HT-29 (cell line): ENCODE results near the gene NKAIN2. TPM values are rescaled to one million over a fixed set of nuclear protein-coding genes. Genes with fewer than 3 reads are reported as not detected.
"Not testable (repeated sequence)": the region's sequence is repeated elsewhere in the genome, so short reads cannot be mapped to it uniquely, and the experiment has no call there.

Source experiments
- DNase-seq: peaks from one replicate; pipeline ENCODE4 v3.0.0-alpha.2; 2015; ENCODE audit warnings: low spot score
- total RNA-seq: library from RNA; depleted of rRNA; stranded (reverse); fragments of >200 nt; shearing (Covaris generic); gene quantifications from 2 replicates; pipeline ENCODE4 v1.2.3, GENCODE V29; 2014

NKAIN2 gene
- total RNA-seq, 1 experiment from 2014 or later: 0.13 TPM

DNA sequence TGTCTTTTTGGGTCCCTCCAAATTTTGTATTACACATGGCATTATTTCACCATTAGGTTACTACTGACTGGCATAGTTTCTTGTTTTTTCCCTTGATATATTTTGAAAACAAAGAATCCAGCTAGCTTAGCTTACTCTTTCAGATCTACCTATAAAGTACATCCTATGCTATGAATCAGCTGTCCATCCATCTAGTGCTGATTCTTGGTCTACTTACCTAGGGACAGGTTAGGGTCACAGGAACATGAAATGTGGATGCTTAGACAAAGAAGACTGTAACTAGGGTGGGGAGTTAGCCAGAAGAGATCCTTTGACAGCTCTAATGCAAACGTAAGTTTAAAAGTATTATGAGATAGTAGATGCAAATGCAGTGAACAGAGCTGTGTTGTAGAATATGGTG, 91.7 kb downstream of the NKAIN2 start:
- no peak for DNase-seq

DNA sequence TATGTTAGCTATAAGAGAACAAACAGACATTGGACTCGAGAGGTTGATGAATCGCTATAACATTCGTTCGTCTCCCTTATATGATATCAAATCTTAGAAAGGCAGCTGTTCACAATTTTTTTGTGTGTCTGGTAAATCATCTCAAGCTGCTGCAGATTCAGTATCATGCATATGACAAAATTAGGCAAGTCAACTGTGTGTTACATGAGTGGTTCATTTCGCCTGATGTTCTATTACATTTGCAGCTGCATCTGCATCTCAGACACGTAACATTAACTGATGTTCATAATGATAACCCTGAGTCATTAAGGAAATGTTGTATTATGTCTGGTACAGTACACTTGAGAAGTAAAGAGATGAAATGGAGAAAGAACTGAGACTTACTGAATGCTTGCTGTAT, 92.1 kb downstream of the NKAIN2 start:
- DNase-seq: no peak

DNA sequence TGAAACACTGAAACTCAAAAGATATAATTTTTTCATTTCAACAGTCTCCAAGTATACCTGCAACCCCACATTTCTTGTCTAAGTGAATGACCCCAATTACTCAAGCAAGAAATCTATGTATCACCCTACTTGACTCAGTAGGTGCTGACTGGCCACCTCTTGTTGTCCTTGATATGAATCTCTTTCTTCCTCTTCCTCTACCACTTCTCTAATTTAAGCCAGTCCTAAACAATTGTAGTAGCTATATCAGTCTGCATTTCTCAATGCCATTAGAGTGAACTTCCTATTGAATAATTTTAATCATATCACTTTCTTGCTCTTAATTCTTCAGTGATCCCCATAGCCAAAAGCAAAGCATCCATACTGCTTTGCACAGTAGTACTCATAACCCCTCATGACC, 93.2 kb downstream of the NKAIN2 start:
- no peak for DNase-seq

GRCh38 chr6:123897965-123898364, 94.3 kb downstream of the NKAIN2 start:
- no peak for DNase-seq

- no peak for DNase-seq
Measured at GRCh38 chr6:123898665-123899064, 95.0 kb downstream of the NKAIN2 start.

- no peak for DNase-seq
Measured at GRCh38 chr6:123899745-123900144, 96.1 kb downstream of the NKAIN2 start.

DNA sequence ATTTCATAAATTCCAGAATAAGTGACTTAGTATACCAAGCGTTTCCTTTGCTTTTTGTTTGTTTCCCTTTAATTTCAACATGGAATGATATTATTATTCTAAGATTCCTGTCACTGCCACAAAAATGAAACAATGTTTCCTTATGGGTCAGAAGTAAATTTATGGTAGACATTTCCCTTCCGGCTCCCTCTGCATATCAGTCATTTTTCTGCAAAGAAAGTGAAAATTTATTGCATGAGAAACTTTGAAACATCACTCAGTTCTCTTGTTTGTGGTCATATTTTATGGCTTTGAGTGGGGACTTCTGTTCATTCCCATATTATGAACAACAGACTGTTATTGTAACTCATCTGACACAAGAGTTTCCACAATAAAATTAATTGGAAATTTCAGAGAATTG, 97.8 kb downstream of the NKAIN2 start:
- no peak for DNase-seq

DNA sequence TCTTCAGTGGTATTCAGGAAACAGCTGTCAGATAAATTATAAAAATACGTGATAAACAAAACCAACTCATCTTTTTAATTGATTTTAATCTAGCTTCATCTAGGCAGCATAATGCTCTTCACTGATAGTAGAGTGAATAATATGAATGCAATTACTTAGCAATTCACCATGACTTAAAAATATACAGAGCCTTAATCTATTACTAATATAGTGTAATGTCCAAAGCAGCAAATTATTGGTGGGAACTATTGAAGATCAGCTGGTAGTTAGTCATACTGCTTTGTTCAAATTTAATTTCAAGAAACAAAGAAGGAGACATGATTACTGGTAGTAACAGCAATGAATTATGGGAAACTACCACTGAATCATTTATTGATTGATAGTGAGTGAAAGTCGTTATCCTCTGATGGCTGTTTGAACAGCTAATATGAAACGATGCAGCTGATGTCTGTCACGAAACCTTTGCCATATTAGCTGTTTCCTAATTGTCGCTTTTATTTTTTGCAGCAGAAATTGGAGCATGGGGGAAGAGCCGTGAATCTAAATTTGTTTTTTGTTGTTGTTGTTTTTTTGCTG, 99.2 kb downstream of the NKAIN2 start:
- DNase-seq: no peak

DNA sequence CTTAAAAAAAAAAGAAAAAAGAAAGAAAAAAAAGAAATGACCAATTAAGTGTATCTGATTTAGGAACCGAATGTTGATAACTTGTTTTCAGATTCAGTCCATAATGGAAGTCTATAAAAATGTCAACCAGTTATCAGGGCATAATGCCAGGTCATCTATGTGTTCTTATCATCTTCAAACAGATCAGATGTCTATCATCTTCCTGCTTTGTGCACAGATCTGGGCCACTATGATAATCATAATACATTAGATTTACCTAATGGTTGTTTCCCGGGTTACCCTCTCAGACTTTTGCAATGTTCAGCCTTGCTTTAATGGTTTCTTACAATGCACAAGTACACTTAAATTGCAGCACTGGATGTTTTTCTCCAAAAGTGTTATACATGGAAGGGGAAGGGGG, 100.6 kb downstream of the NKAIN2 start:
- no peak for DNase-seq

DNA sequence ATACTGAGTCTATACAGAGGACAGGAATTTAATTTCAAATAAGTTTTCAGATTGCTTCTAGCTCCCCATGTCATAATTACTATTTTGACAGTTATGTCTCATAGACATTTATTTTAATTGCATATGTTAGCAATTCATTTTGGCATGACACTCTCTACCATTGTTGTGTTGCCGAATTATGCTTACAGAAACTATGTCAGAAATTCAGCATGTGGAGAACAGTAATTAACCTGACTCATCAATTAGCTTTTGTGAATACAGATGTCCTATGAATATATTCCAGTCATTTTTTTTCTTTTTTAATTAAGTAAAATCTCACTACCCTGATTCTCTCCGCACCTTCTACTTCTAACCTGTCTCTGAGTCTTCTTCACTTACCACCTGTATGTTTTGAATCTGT, 105.1 kb downstream of the NKAIN2 start:
- DNase-seq: no peak

DNA sequence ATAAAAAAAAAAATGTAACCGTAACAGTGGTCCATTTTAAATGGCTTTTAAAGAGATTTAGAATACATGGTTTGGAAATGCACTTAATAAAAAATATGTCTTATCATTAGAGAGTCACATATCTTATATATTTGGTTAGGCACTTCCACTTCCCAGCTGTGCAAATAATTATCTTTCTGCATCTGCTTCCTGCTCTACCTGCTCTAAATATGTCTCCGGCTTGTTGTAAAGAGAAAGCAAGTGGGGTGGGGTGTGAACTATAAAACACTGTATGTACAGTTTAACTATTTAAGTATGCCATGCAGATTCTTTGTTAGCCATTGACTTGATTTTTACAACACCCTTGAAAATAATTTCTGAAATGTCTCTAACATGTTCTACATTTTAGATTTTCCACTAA, 106.3 kb downstream of the NKAIN2 start:
- peak; percentile 74 for DNase-seq

DNA sequence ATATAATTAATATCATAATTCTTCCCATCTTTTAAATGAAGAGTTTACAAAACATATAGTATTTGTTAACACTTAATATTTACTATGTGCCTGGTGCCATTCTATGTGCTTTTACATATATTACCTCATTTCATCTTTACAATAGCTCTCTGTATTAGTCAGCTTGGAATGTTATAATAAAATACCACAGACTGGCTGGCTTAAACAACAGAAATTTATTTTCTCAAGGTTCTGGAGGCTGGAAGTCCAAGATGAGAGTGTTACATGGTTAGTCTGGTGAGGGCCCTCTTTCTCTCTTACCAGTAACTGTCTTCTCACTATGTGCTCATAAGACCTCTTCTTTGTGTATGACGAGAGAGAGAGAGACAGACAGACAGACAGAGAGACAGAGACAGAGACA, 110.2 kb downstream of the NKAIN2 start:
- DNase-seq: no peak

- DNase-seq: not testable (repeated sequence)
Measured at GRCh38 chr6:123923379-123923778, 119.7 kb downstream of the NKAIN2 start.

DNA sequence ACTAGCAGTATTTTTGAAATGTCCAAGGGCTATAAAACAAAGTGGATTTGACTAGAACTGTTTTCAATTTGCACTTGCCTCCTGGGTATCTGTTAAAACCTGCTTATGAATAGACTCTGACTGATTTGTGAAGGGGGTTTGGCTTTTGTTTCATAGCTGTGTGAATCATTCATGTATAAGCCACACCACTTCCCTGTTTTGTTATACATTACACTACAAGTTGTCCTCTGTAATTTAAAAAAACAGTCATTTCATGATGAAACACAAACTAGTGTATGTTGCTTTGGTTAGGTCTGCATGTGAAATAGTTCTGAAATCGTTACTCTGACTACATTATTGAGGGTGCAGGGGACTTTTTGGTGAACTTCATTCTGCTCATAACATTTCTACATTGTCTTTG, 121.7 kb downstream of the NKAIN2 start:
- peak; percentile 11 for DNase-seq

- DNase-seq: no peak
Measured at GRCh38 chr6:123925842-123926399, 122.3 kb downstream of the NKAIN2 start.

GRCh38 chr6:123928529-123928928, 124.9 kb downstream of the NKAIN2 start:
- DNase-seq: no peak

DNA sequence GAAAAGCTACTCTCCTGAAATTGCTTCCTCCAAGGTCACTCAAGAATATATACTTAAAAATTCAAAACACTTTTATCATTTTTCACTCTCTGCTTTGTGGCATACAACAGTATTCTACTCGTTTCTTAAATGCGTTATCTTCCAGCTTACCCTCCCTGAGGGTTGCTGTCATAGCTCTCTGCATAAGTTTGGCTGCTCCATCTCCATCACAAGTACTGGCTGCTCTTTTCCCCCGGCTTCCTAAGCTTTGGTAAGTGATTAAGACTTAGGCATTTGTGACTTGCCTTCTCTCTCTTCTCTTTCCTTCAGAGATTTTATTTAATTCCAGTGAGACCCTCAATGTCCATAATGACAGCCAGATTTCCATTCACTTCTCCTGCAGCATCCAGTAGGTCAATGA, 128.3 kb downstream of the NKAIN2 start:
- DNase-seq: no peak

- no peak for DNase-seq
Measured at GRCh38 chr6:123940551-123940950, 136.9 kb downstream of the NKAIN2 start.

DNA sequence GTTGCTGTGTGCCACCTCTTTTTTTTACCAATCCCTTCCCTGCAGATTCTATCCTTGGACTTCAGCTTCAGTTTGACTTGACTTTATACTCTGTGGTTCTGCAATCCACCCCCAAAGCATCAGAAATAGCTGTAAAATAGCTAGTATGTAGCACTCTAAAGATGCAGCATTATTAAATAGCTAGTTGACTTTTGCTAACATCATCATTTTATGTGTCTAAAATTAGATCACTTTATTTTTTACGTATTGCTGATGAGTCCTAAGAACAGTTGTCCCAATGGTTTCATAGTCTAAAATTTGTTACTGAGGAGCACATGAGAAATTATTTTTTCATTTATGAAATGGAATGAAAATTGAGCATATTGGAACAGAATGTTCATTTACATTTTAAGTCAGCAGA, 138.2 kb downstream of the NKAIN2 start:
- no peak for DNase-seq

DNA sequence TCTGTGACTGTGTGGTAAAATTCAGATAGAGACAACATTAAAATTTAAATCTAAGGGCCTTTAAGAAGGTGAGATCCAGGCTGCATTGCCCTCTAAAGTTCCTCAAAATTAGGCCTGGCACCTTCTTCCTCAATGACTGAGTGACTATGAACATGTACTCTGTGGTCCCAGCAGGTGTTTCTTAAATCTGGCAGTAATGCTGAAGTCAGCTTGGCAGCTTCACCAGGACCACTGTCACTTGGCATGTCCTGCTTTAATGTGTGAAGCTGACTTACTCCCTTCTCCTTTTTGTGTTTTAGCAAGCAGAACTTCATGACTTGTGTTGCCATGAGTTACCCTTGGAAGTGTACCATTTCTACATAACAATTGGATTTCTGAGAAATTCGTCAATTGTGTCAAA, 141.7 kb downstream of the NKAIN2 start:
- no peak for DNase-seq

DNA sequence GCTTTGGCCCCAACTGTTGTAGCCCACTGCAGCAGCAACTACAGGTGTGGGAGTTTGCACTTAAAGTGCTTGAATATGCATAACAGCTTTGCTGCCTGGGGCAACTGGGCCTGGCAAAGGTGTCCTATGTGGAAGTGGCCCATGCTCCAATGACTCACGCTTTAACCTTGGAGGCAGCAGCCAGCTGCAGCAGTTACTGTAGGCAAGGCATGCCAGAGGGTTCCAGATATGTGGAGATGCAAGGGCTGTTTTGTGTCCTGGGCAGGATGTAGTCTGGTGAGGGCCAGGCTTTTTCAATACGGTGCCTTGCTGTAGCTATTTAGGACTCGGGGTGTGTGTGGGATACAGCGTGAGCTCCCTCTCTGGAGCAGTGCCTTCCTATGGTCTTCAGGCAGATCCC, 150.3 kb downstream of the NKAIN2 start:
- no peak for DNase-seq

GRCh38 chr6:123956492-123957139, 153.0 kb downstream of the NKAIN2 start:
- no peak for DNase-seq

- DNase-seq: peak; percentile 3
Measured at GRCh38 chr6:123962508-123962907, 158.8 kb downstream of the NKAIN2 start.

GRCh38 chr6:123965894-123966293, 162.2 kb downstream of the NKAIN2 start:
- peak; percentile 69 for DNase-seq
